HG03066 (cell line): Measurements from ENCODE around the gene APBA3.

Experiments used
- ATAC-seq: cut with Tn5 transposase; IDR thresholded peaks from one replicate; pipeline ENCODE4 v1.9.1; 2021; ENCODE audit warnings: low read depth; ENCODE audit not compliant: unreplicated experiment

APBA3 gene

GRCh38 chr19:3790209-3790734 is 28.8 kb upstream of the APBA3 start:
- ATAC-seq = no peak

- no peak for ATAC-seq
Observed at GRCh38 chr19:3788996-3789778, 27.7 kb upstream of the APBA3 start.

DNA sequence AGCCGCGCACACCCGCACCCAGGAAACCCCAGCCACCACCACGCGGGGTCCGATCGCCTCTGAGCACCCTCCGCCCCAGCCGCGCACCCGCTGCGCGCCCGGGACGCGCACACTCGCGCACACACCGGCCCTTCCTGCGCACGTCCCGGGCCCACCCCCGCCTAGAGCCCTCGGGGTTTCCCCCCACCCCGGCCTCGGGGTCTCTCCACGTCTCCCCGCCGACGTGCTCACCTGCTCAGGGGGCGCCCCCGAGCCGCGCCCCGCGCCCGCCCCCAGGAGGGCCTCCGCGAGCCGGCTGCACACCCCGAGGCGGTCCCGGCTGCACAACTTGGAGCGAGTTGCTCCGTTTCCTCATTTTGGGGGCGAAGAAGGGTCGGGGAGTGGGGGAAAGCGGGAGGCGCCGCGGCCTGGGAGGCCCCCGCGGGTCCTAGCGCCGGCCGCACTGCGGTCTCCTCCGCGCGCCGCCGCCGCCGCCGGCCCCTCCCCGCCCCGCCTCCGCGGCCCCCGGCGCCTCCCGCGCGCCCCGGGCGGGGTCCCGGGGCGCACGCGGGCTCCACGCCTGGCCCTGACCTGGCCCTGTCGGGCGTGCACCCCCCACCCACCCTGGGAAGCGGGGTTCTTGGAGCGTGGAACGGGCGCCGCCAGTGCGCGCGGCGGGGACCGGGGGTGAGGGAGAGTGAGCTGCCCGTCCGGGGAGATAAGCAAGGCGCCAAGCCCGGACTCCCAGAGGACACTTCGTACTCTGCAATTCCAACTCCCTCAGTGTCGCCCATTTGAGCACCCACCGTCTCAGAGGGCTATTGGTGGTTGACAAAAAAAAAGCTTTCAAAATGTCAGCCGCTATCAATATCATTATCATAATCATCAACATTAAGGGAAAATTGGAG is 24.7 kb upstream of the APBA3 start, which contains the start of gene MATK:
TSS of gene MATK (minus strand) at position 444 of the 887 bp plus-strand sequence. CDS start 1,246 bp downstream, outside the sequence.
- ATAC-seq = no peak

GRCh38 chr19:3785451-3785937 is 24.0 kb upstream of the APBA3 start:
- no peak for ATAC-seq

- no peak for ATAC-seq
Observed at GRCh38 chr19:3784607-3785450, 23.3 kb upstream of the APBA3 start.

DNA sequence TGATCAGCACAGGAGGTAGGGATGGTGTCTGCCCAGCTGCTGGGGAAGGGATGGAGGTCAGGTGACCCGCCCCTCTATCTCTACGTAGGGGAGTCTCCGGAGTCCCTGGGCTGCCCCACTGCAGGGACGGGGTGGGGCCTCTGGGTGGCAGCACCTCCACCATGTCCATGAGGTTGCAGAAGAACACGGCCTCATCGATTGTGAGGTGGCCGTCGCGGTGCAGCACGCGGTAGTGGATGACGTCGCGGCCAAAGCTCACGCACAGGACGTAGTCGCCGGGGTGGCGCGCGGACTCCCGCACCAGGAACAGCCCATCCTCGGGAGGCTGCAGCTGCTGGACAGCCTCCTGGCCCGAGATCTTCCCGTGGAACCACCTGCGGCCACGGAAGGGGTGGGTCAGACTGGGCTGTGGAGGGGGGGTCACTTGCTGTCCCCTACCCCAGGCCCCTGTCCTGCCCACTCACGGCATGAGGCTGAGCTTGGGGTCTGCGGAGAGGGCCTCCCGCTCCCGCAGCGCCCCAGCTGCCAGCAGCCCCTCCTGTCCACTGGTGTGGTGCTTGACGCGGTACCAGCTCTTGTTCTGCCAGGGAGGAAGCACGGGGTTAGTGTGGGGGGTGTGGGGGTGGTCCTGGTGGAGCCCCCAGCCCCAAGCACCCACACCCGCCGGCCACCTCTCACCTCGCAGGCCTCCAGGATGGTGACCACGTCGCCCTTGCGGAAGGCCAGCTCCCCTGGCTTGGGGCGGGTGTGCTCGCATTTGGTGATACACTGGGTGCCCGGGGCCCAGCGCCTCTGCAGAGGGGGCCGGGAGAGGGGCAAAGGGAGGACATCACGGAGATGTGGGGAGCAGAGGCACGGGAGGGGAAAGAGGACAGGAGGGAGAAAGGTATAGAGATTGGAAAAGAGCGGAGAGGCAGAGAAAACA is 22.4 kb upstream of the APBA3 start:
- ATAC-seq = no peak

- ATAC-seq = no peak
Observed at GRCh38 chr19:3782903-3783302, 21.4 kb upstream of the APBA3 start.

DNA sequence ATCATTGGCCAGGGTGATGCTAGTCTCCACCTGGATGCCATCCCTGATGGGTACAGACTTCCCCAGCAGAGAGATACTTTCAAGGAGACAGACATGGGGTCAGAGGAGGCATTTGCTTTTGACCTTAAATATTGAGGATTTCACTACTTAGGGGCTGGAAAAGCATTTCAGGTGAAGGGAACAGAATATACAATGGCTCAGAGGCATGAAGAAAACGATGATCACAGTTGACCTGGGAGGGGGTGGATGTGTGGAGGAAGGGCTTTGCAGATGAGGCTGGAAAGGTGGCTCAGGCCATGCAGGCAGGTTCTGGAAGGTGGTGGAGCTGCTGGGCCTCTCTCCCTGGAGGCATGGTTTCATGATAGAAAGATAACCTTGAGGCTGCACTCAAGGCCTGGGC is 20.8 kb upstream of the APBA3 start:
- no peak for ATAC-seq

- no peak for ATAC-seq
Observed at GRCh38 chr19:3781603-3782002, 20.1 kb upstream of the APBA3 start.

GRCh38 chr19:3780786-3781304 is 19.4 kb upstream of the APBA3 start:
- no peak for ATAC-seq

DNA sequence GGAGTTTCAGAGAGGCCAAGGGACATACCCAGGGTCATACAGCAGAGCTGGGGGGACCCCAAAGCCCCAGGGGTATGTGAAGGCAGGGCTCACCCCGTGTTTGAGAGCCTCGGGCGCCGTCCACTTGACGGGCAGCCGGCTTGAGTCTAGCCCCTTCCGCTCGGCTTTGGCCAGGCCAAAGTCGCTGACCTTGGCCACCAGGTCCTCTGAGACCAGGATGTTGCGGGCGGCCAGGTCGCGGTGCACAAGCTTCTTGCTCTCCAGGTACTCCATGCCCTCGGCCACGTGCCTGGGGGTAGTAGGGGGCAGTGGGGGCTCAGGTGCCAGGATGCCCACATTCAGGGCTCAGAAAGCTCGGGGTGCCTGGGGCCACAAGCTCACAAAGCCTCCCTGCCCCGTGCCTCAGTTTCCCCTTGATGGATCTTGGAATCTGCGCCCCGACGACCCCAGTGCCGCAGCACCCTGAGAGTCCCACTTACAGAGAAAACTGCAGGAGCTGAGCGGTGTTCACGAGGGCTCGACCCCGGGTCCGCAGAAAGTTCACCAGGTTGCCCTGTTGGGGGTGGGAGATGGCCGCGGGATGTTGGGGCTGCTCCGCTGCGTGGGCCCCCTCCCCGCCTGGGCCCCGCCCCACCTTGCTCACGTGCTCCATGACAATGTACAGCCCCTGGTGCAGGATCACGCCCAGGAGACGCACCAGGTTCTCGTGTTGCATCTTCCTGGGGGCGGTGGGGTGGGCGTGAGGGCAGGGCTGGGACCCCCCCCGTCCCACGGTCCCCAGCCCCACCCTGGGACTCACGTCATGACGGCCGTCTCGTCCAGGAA is 17.6 kb upstream of the APBA3 start:
- ATAC-seq = no peak

DNA sequence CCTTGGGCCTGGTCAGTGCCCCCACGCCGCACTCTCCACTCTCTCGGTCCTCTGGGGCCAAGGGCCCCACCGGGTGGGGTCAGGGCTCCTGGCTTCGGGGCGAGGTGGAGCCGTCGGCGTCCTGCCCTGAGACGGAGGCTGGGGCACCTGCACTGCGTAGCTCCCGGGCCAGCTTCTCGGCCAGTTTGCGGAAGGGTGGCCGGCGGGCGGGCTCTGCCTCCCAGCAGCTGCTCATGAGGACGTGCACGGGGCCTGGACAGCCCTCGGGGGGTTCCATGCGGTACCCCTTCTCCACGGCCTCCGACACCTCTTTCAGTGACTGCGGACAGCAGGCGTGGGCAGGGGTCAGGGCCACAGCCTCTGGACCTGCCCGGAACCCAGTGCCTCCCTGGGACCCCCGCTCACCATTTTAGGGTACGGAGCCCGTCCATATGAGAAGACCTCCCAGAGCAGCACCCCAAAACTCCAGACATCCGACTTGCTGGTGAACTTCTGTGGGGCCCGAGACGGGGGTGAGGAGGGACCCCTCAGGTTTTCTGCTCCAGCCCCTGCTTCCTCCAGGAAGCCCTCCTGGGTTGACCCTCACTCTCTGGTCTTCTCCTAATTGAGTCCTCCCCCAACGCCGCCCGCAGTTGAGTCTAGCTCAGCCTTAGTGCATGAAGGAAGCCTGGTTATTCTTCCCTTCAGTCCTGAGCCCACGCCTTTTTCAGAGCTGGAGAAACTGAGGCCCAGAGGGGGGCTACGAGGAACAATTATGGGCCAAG is 16.8 kb upstream of the APBA3 start:
- ATAC-seq = no peak

DNA sequence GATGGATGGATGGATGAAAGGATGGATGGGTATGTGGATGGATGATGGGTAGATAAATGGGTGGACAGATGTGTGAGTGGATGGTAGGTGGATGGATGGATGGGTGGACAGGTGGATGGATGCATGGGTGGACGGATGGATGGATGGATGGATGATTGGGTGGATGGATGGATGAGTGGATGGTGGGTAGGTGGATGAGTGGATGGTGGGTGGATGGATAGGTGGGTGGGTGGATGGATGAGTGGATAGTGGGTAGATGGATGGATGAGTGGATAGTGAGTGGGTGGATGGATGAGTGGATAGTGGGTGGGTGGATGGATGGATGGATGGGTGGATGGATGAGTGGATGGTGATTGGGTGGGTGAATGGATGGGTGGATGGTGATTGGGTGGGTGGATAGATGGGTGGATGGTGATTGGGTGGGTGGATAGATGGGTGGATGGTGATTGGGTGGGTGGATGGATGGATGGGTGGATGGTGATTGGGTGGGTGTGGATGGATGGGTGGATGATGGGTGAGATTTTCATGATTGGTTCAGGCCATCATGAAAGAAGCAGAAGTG is 15.1 kb upstream of the APBA3 start:
- no peak for ATAC-seq

DNA sequence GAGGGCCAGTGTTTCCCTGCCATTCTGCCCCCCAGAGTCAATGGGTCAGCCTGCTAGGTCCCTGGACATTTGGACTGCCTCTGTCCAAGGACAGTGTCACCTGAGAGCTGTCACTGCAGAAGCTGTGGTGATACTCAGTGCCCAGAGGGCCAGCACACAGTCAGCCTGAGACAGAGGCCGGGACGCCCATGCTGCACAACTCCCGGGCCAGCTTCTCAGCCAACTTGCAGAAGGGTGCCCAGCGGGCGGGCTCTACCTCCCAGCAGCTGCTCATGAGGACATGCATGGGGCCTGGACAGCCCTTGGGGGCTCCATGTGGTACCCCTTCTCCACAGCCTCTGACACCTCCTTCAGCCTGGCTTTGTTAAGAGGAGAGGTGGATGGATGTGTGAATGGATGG is 14.3 kb upstream of the APBA3 start:
- ATAC-seq = no peak

- no peak for ATAC-seq
Observed at GRCh38 chr19:3775374-3775711, 13.9 kb upstream of the APBA3 start.

- no peak for ATAC-seq
Observed at GRCh38 chr19:3774621-3775373, 13.3 kb upstream of the APBA3 start.
